ENCODE measurements around the gene AK5. TPM values are rescaled to one million over a fixed set of nuclear protein-coding genes. Genes with fewer than 3 reads are reported as not detected.

Gene AK5
- polyA plus RNA-seq, 3 donors = 0.34 to 0.72 (median 0.48) TPM

DNA sequence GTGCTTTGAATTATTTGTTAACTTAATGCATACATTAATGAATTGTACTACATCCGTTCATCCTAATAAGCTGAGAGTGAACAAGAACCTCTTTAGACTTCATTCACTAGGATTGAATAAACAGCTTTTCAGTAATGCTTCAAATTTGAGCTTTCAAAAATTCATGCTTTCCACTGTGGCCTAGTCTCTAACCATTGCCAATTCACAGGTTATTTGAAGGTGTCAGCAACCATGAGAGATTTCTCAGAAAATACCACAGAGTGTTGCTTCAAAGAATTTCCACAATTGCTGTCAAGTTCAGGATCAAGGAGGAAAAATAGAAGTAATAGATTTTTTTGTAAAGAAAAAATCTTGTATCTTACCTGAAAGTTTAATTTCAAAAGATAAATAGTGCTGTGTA lies 72.7 kb downstream of the AK5 start:
- Histone ChIP-seq H3K79me2 (ENCODE audit: insufficient read depth, low read length) (no peaks in the 10 kb centered on the region), H3K27me3 (ENCODE audit: control insufficient read depth in 2 of 2, insufficient read depth in 2 of 2, low read length in 2 of 2) (no peaks in the 10 kb centered on the region), H3K36me3 (replicated peaks in 1 of 2; ENCODE audit: control insufficient read depth in 1 of 2, insufficient read depth in 2 of 2, low read length in 2 of 2) (no peaks in the 10 kb centered on the region), H3K4me3 (replicated peaks in 1 of 3; ENCODE audit: low read depth in 2 of 3, low read length in 3 of 3) (no peak overlapping the region), H3K4me1 (ENCODE audit: control insufficient read depth in 1 of 2, insufficient read depth in 2 of 2, low read length in 2 of 2) (peaks cover 8 to 9% of the 10 kb centered on the region in 2 donors), H3K4me2 (replicated peaks; ENCODE audit: extremely low read depth, low read length, poor library complexity, severe bottlenecking) (no peak overlapping the region), H3K9me3 (replicated peaks in 1 of 2; ENCODE audit: control insufficient read depth in 1 of 2, insufficient read depth in 1 of 2, low read length in 2 of 2) (no peaks in the 10 kb centered on the region), H2AFZ (ENCODE audit: insufficient read depth, low read depth, low read length, poor library complexity, severe bottlenecking) (no peak overlapping the region), H3K9ac (ENCODE audit: insufficient read depth, low read length, poor library complexity, severe bottlenecking) (no peak overlapping the region), H3K27ac (ENCODE audit: low read depth in 1 of 2, low read length in 2 of 2) (no peak overlapping the region), H4K20me1 (ENCODE audit: insufficient read depth, low read length) (no peaks in the 10 kb centered on the region)
- Mint-ChIP-seq H3K36me3 (no peaks in the 10 kb centered on the region), H3K4me3 (no peak overlapping the region), H3K27me3 (ENCODE audit: low read depth in 3 of 3) (no peaks in the 10 kb centered on the region), H3K27ac (no peak overlapping the region), H3K4me1 (peaks cover 10% of the 10 kb centered on the region), H3K9me3 (peaks cover 0 to 5% (median 0%) of the 10 kb centered on the region in 7 donors)
- no CpG with 5 or more reads among the region's 1 CpG for WGBS (ENCODE audit: insufficient coverage)
- no peak for DNase-seq
- TF ChIP-seq, protein P1, sequence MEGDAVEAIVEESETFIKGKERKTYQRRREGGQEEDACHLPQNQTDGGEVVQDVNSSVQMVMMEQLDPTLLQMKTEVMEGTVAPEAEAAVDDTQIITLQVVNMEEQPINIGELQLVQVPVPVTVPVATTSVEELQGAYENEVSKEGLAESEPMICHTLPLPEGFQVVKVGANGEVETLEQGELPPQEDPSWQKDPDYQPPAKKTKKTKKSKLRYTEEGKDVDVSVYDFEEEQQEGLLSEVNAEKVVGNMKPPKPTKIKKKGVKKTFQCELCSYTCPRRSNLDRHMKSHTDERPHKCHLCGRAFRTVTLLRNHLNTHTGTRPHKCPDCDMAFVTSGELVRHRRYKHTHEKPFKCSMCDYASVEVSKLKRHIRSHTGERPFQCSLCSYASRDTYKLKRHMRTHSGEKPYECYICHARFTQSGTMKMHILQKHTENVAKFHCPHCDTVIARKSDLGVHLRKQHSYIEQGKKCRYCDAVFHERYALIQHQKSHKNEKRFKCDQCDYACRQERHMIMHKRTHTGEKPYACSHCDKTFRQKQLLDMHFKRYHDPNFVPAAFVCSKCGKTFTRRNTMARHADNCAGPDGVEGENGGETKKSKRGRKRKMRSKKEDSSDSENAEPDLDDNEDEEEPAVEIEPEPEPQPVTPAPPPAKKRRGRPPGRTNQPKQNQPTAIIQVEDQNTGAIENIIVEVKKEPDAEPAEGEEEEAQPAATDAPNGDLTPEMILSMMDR (IDR thresholded peaks at IDR 0.05) = no peak
- intact Hi-C loops (cut with micrococcal nuclease) = no loop called here

DNA sequence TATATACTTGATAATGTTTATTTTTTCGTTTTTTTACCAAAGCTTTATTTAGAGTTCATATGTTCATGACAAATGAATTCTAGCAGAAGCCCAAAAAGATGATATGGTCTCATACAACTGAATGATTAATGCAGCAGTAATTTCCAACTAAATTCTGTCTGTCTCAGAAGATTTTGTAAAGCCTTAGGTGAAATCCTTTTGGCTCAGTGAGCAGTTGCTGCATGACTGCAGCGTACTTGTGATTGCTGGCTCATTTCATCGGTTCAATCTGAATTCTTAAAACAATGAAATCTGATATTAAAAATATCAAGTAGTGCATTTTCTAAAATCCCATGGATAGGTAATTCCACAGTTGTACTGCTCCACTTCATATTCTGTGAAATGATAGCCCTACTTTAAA lies 73.2 kb downstream of the AK5 start:
- TF ChIP-seq, protein P1 (IDR thresholded peaks at IDR 0.05) = no peak
- Mint-ChIP-seq H3K27ac (no peak overlapping the region), H3K27me3 (ENCODE audit: low read depth in 3 of 3) (no peaks in the 10 kb centered on the region), H3K4me3 (no peak overlapping the region), H3K4me1 (peaks cover 7% of the 10 kb centered on the region), H3K9me3 (peaks cover 0 to 5% (median 0%) of the 10 kb centered on the region in 7 donors), H3K36me3 (no peaks in the 10 kb centered on the region)
- Histone ChIP-seq H4K20me1 (ENCODE audit: insufficient read depth, low read length) (no peaks in the 10 kb centered on the region), H3K4me2 (replicated peaks; ENCODE audit: extremely low read depth, low read length, poor library complexity, severe bottlenecking) (no peak overlapping the region), H2AFZ (ENCODE audit: insufficient read depth, low read depth, low read length, poor library complexity, severe bottlenecking) (no peak overlapping the region), H3K9ac (ENCODE audit: insufficient read depth, low read length, poor library complexity, severe bottlenecking) (no peak overlapping the region), H3K27me3 (ENCODE audit: control insufficient read depth in 2 of 2, insufficient read depth in 2 of 2, low read length in 2 of 2) (no peaks in the 10 kb centered on the region), H3K9me3 (replicated peaks in 1 of 2; ENCODE audit: control insufficient read depth in 1 of 2, insufficient read depth in 1 of 2, low read length in 2 of 2) (no peaks in the 10 kb centered on the region), H3K4me1 (ENCODE audit: control insufficient read depth in 1 of 2, insufficient read depth in 2 of 2, low read length in 2 of 2) (peaks cover 7% of the 10 kb centered on the region in 2 donors), H3K27ac (ENCODE audit: low read depth in 1 of 2, low read length in 2 of 2) (no peak overlapping the region), H3K79me2 (ENCODE audit: insufficient read depth, low read length) (no peaks in the 10 kb centered on the region), H3K36me3 (replicated peaks in 1 of 2; ENCODE audit: control insufficient read depth in 1 of 2, insufficient read depth in 2 of 2, low read length in 2 of 2) (no peaks in the 10 kb centered on the region), H3K4me3 (replicated peaks in 1 of 3; ENCODE audit: low read depth in 2 of 3, low read length in 3 of 3) (no peak overlapping the region)
- intact Hi-C loops (cut with micrococcal nuclease) = no loop called here
- no peak for DNase-seq
- no CpG with 5 or more reads among the region's 3 CpGs for whole genome bisulfite sequencing (ENCODE audit: insufficient coverage)
